ENCODE data around the gene IFITM5.

GRCh38 chr11:325796-326591, 26.7 kb upstream of the IFITM5 start:
- no peak for TF ChIP-seq CTCF (IDR thresholded peaks at IDR 0.05)
- TF ChIP-seq POLR2AphosphoS5 (IDR thresholded peaks at IDR 0.05), result no peak

All from prostate gland (tissue), 2 donors.